HUES48 (cell line): Measurements from ENCODE around the gene ANKRD40.

Experiments used
- H3K27ac ChIP-seq: one replicate; pipeline ENCODE4 v1.7.0; 2013; ENCODE audit warnings: low read depth, low read length, inconsistent platforms
- H3K27me3 ChIP-seq: 2 replicates; pipeline ENCODE4 v1.6.1; 2013; ENCODE audit warnings: mild to moderate bottlenecking, low read length; ENCODE audit not compliant: control insufficient read depth, insufficient read depth
- H3K36me3 ChIP-seq: 2 replicates; pipeline ENCODE4 v1.6.1; 2013; ENCODE audit warnings: low read length; ENCODE audit not compliant: control insufficient read depth, insufficient read depth
- H3K4me1 ChIP-seq: 2 replicates; pipeline ENCODE4 v1.6.1; 2013; ENCODE audit warnings: mild to moderate bottlenecking, low read length; ENCODE audit not compliant: control insufficient read depth, insufficient read depth
- H3K4me3 ChIP-seq: 2 replicates; pipeline ENCODE4 v1.5.1; 2013; ENCODE audit warnings: mild to moderate bottlenecking, low read depth, low read length
- H3K9ac ChIP-seq: 2 replicates; pipeline ENCODE4 v1.6.1; 2013; ENCODE audit warnings: mild to moderate bottlenecking, low read depth, low read length, moderate library complexity
- H3K9me3 ChIP-seq: 2 replicates; pipeline ENCODE4 v1.6.1; 2013; ENCODE audit warnings: low read length; ENCODE audit not compliant: control insufficient read depth, insufficient read depth

The ANKRD40 gene

DNA sequence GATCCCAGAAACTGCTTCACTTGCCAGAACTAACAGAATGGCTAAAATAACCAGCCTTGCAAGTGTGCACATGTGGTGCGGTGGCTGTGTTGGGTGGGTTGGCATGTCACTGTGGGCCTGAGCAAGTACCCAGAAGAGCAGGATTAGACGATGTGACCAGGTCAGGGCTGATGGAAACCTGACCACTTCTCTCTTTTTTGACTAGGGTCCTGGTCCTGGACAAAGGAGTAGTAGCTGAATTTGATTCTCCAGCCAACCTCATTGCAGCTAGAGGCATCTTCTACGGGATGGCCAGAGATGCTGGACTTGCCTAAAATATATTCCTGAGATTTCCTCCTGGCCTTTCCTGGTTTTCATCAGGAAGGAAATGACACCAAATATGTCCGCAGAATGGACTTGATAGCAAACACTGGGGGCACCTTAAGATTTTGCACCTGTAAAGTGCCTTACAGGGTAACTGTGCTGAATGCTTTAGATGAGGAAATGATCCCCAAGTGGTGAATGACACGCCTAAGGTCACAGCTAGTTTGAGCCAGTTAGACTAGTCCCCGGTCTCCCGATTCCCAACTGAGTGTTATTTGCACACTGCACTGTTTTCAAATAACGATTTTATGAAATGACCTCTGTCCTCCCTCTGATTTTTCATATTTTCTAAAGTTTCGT, 16.7 kb downstream of the ANKRD40 start:
- Histone ChIP-seq H3K4me1 (peaks cover 11% of the 10 kb centered on the region; the same call in 1 of the 2 replicates), H3K27ac (peak overlapping the region; percentile 55), H3K4me3 (no peak overlapping the region), H3K27me3 (no peaks in the 10 kb centered on the region), H3K36me3 (peaks cover 39% of the 10 kb centered on the region), H3K9me3 (no peaks in the 10 kb centered on the region), H3K9ac (no peak overlapping the region)

DNA sequence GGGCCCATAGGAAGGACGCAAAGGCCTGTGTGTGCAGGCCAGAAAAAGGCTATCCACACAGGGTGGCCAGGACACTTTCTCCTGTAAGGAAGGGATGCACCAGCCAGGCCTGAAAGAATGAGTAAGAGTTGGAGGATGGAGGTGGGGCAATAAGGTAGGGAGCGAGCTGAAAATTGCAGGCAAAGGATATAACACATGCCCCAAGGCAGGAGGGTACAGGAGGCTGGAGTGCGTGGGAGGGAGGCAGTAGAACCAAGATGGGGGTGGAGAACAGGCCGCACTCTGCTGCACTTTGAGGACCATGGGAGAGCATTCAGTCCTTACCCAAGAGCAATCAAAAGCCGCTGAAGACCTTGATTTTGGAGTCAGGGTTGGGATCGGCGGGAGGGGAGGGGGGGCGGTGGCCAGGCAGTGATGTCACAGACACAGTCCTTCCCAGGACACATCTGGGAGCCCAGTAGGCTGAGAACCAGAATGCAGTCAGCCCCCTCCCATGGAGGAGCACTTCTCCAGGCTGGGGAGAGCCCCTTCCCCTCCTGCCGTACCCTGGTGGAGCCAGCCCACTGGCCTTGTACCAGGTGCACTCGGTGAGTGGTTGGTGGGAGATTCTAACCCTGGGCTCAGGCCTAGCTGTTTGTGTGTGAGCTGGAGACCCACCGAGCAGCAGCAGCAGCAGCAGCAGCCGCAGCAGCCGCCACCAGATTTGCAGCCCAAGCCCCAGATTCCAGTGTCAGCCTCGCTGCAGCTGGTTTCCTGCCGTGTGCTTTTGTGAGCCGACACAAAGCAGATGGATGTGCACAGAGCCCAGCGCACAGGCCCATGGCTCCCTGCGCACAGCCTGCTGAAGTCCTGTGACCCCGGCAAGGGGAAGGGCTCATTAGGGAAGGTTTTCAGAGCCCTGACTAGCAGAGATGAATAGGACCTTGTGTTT, 17.5 kb downstream of the ANKRD40 start:
- H3K36me3 ChIP-seq: peaks cover 31% of the 10 kb centered on the region
- H3K9ac ChIP-seq: no peak overlapping the region
- peak overlapping the region; percentile 55 for H3K27ac ChIP-seq
- no peak overlapping the region for H3K4me3 ChIP-seq
- no peaks in the 10 kb centered on the region for H3K27me3 ChIP-seq
- no peaks in the 10 kb centered on the region for H3K9me3 ChIP-seq
- H3K4me1 ChIP-seq: peaks cover 11% of the 10 kb centered on the region; the same call in 1 of the 2 replicates

DNA sequence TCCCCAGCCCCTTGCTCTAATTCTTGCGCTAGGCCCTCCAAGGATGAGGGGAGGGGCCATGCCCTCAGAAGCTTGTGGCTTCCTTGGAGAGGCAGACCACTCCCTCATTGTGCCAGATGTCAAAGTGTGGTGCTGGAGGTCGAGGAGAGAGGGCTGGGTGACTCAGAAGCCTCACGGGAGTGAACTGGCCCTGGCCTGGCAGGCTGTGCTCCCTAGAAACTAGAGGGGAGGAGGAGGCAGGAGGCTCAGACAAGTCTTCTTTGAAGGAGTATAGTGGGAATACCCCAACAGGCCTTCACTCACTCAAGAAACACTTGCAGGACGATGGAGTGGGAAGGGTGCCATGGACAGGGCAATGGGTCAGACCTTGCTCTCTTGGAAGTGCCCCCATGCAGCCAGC, 18.5 kb downstream of the ANKRD40 start:
- no peaks in the 10 kb centered on the region for H3K27me3 ChIP-seq
- no peak overlapping the region for H3K9ac ChIP-seq
- no peaks in the 10 kb centered on the region for H3K9me3 ChIP-seq
- no peak overlapping the region for H3K4me3 ChIP-seq
- peaks cover 16% of the 10 kb centered on the region; the same call in 1 of the 2 replicates for H3K4me1 ChIP-seq
- H3K27ac ChIP-seq: no peak overlapping the region
- H3K36me3 ChIP-seq: peaks cover 22% of the 10 kb centered on the region

DNA sequence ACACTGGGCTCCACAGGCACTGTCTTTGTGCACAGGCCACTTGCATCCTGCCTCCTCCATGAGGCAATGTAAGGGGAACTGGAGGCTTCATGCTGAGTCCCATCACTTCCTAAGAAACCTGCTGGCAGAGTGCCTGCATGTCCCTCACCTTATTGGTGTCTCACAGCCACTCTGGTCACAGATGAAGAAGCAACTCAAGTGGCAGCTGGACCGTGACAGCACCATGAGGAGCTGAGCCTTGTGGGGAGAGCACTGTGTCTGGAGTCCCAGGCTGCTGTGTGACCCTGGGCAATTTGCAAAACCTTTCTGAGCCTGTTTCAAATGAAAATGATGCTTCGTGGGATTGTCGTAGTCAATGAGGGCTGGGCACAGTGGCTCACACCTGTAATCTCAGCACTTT, 19.5 kb downstream of the ANKRD40 start:
- H3K27me3 ChIP-seq: no peaks in the 10 kb centered on the region
- peaks cover 14% of the 10 kb centered on the region for H3K36me3 ChIP-seq
- H3K4me3 ChIP-seq: no peak overlapping the region
- H3K9ac ChIP-seq: no peak overlapping the region
- H3K9me3 ChIP-seq: no peaks in the 10 kb centered on the region
- peaks cover 16% of the 10 kb centered on the region; the same call in 1 of the 2 replicates for H3K4me1 ChIP-seq
- H3K27ac ChIP-seq: no peak overlapping the region

DNA sequence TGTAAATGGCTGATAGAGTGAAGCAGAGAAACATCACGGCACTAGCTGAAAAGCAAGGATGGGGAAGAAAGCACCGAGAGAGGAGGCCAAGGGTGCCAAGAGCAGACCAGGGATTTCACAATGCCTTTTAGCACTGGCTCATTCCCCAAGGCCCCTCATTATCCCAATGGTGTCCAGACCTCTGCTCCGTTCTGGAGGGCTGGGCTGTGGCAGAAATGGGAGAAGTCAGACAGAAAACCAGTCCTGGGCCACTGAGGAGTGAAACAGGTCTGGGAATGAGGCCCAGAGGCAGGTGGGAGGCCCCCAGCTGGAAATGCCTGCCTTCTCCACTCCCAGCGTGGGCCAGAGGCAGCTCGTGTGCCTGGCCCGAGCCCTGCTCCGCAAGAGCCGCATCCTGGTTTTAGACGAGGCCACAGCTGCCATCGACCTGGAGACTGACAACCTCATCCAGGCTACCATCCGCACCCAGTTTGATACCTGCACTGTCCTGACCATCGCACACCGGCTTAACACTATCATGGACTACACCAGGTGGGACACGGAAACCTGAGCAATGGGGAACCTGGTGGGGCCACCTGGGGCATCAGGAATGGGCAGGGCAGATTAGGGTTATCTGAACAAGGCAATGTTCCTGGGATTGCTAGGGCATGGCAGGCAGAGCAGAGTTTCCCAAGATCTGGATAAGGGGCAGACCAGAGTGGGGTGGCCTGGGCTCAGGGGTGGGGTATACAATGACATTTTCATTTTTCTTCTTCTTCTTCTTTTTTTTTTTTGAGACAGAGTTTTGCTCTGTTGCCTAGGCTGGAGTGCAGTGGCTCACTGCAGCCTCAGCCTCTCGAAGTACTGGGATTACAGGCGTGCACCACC, 20.3 kb downstream of the ANKRD40 start:
- Histone ChIP-seq H3K9ac (no peak overlapping the region), H3K27me3 (no peaks in the 10 kb centered on the region), H3K36me3 (peaks cover 6% of the 10 kb centered on the region), H3K27ac (no peak overlapping the region), H3K4me1 (peaks cover 16% of the 10 kb centered on the region; the same call in 1 of the 2 replicates), H3K4me3 (no peak overlapping the region), H3K9me3 (no peaks in the 10 kb centered on the region)

DNA sequence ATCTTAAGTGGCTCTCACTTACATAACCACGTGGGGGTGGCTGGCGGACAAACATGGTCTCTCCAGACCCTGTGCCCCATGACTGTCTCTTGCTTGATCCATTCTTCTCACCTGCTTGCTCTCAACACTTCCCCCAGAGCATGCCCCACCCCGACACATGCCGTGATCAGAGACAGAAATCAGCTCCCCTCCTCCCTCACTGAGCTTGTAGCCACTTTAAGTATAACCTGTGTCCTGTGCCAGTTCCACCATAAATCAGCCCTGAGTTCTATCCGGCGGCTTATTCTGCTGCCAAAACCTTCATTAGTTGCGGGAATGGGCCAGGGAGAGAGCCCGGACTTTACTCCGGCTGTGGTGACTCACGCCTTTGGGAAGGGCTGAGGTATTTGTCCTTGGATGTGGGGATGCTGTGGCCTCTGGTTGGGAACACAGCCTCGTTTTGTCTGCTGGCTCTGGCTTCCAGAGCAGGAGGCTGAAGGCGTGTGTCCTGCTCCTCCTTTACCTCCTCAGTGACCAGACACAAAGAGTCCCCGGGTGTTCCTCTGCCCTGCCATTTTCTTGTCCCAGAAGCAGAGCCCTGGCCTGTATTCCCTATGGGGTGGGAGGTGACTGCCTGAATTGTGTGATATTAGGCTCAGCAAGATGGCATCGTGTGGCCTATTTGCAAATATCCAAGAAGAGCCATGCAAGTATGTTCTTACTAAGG, 21.1 kb downstream of the ANKRD40 start:
- Histone ChIP-seq H3K4me1 (peaks cover 16% of the 10 kb centered on the region; the same call in 1 of the 2 replicates), H3K27me3 (no peaks in the 10 kb centered on the region), H3K36me3 (0 out of 2 replicates have a peak, but pooled peaks cover 2% of the 10 kb centered on the region), H3K27ac (peak overlapping the region; percentile 32), H3K9me3 (no peaks in the 10 kb centered on the region), H3K4me3 (no peak overlapping the region), H3K9ac (no peak overlapping the region)

DNA sequence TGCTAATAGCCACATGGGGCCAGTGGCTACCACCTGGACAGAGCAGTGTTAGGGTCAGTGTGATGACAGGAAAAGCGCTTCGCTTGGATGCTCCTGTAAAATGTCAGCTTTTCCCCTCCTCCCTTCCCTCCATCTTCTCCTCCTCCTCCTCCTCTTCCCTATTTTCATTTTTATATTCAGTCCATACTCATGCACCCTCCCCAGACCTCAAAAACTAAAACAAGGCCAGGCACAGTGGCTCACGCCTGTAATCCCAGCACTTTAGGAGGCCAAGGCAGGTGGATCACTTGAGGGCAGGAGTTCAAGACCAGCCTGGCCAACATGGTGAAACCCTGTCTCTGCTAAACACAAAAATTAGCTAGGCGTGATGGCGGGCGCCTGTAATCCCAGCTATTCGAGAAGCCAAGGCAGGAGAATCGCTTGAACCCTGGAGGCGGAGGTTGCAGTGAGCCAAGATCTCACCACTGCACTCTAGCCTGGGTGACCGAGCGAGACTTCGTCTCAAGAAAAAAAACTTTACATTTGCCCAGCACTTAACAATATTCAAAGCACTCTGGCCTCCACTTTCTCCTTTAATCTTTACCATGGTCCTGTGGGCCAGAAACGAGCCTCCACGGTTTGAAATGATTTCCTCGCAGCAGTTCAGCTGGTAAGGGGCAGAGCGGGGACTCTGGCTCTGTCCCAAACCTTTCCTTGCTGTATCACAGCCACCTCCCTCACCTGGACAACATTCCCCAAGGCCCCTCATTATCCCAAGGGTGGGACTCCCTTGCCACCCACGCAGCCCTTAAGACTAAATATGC, 21.8 kb downstream of the ANKRD40 start:
- H3K9me3 ChIP-seq: no peaks in the 10 kb centered on the region
- no peaks in the 10 kb centered on the region for H3K36me3 ChIP-seq
- peaks cover 16% of the 10 kb centered on the region; the same call in 1 of the 2 replicates for H3K4me1 ChIP-seq
- H3K27ac ChIP-seq: peak overlapping the region; percentile 32
- H3K27me3 ChIP-seq: no peaks in the 10 kb centered on the region; the same call in 1 of the 2 replicates
- H3K4me3 ChIP-seq: no peak overlapping the region
- H3K9ac ChIP-seq: no peak overlapping the region

DNA sequence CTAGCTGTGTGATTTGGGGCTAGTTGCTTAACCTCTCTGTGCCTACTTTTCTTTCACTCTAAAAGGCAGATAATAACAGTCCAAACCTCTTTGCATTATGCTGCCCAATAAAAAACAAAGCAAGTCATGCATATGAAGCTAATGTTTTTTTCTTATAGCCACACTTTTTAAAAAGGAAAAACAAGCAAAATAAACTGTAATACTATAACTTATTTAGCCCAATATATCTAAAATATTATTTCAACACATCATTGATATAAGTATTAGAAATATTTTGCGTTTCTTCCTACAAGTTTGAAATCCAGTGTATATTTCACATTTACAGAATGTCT, 22.4 kb downstream of the ANKRD40 start:
- Histone ChIP-seq H3K4me1 (peaks cover 10% of the 10 kb centered on the region; the same call in 1 of the 2 replicates), H3K9ac (no peak overlapping the region)

DNA sequence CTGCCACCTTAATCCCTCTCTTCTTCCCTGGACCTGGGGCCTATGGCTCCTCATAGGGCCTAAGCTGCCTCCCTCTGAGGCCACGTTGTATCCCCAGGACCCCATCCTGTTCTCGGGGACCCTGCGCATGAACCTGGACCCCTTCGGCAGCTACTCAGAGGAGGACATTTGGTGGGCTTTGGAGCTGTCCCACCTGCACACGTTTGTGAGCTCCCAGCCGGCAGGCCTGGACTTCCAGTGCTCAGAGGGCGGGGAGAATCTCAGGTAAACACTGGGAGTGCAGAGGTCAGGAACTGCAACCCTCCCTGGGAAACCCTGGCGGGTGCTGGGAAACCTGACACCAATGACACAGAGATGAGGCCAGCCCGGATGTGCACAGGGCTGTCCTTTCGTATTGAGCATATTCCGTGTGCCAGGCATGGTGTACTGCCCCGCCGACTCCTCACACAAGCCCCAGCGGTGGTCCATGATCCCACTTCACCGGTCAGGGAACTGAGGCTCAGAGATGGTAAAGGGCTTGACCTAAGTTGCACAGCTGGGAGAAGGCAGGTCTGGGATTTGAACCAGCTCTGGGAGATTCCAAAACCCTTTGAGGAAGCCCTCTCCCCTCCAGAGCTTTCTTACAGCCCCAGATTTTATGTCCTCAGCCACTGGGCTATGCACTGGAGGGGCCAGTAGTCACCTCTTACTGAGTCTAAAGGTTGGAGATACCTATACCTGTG, 22.9 kb downstream of the ANKRD40 start:
- H3K27me3 ChIP-seq: no peaks in the 10 kb centered on the region; the same call in 1 of the 2 replicates
- peaks cover 9% of the 10 kb centered on the region; the same call in 1 of the 2 replicates for H3K4me1 ChIP-seq
- H3K9me3 ChIP-seq: no peaks in the 10 kb centered on the region
- H3K9ac ChIP-seq: no peak overlapping the region
- H3K36me3 ChIP-seq: no peaks in the 10 kb centered on the region
- no peak overlapping the region for H3K4me3 ChIP-seq
- peak overlapping the region; percentile 63 for H3K27ac ChIP-seq

More for the DNA sequence above, 22.4 kb downstream of the ANKRD40 start:
- H3K36me3 ChIP-seq: no peaks in the 10 kb centered on the region
- H3K27ac ChIP-seq: no peak overlapping the region
- no peaks in the 10 kb centered on the region; the same call in 1 of the 2 replicates for H3K27me3 ChIP-seq
- H3K4me3 ChIP-seq: no peak overlapping the region
- no peaks in the 10 kb centered on the region for H3K9me3 ChIP-seq
